Activated CD8-positive, alpha-beta T cell treated with anti-CD3 and anti-CD28 coated beads for 36 hours (primary cell): Measurements from ENCODE around the gene SWSAP1. TPM values are rescaled to one million over a fixed set of nuclear protein-coding genes. Genes with fewer than 3 reads are reported as not detected.

Experiments
- ATAC-seq: fragments of 200-7000 bp; cut with Tn5 transposase; one replicate; pipeline ENCODE4 v1.10.0; 2021; ENCODE audit warnings: mild to moderate bottlenecking, moderate library complexity
- CTCF ChIA-PET: fragments of 350-600 bp; sonication (Branson Sonifier 250); formaldehyde crosslinking; loops from one replicate; lab custom pipeline; 2021; ENCODE audit warnings: antibody characterized with exemption; lab: Charles Lee
- POLR2A ChIA-PET: fragments of 350-600 bp; sonication (Branson Sonifier 250); formaldehyde crosslinking; loops from one replicate; lab custom pipeline; 2021; ENCODE audit warnings: antibody characterized with exemption; lab: Charles Lee
- DNase-seq: peaks from one replicate; pipeline ENCODE4 v3.0.0-alpha.2; 2020
- H3K27ac Mint-ChIP-seq: one replicate; pipeline ENCODE4 v1.8.0; 2021; ENCODE audit warnings: mild to moderate bottlenecking, mixed read lengths
- H3K27me3 Mint-ChIP-seq: one replicate; pipeline ENCODE4 v1.8.0; 2021; ENCODE audit warnings: mixed read lengths
- H3K36me3 Mint-ChIP-seq: one replicate; pipeline ENCODE4 v1.8.0; 2021; ENCODE audit warnings: low read depth, mixed read lengths
- H3K4me1 Mint-ChIP-seq: one replicate; pipeline ENCODE4 v1.8.0; 2021; ENCODE audit warnings: low read depth, mixed read lengths
- H3K4me3 Mint-ChIP-seq: one replicate; pipeline ENCODE4 v1.8.0; 2021; ENCODE audit warnings: mild to moderate bottlenecking, moderate library complexity, mixed read lengths
- H3K9me3 Mint-ChIP-seq: one replicate; pipeline ENCODE4 v1.8.0; 2021; ENCODE audit warnings: mixed read lengths
- intact Hi-C: fragments of 100-400 bp; cut with micrococcal nuclease; formaldehyde crosslinking; loops from one replicate; pipeline ENCODE4 v1.10.0; 2022
- total RNA-seq, 2 experiments: library from RNA; stranded (reverse); gene quantifications; one replicate each; pipeline ENCODE4 v1.2.3, GENCODE V29; 2021
- TF ChIP-seq, protein P1 (sequence below): fragments of 200-600 bp; IDR thresholded peaks from one replicate; pipeline ENCODE4 v1.8.0; 2022; ENCODE audit warnings: antibody characterized with exemption, mild to moderate bottlenecking

Gene SWSAP1
- total RNA-seq, 2 experiments from 2014 or later, result 1.5 to 1.8 TPM

DNA sequence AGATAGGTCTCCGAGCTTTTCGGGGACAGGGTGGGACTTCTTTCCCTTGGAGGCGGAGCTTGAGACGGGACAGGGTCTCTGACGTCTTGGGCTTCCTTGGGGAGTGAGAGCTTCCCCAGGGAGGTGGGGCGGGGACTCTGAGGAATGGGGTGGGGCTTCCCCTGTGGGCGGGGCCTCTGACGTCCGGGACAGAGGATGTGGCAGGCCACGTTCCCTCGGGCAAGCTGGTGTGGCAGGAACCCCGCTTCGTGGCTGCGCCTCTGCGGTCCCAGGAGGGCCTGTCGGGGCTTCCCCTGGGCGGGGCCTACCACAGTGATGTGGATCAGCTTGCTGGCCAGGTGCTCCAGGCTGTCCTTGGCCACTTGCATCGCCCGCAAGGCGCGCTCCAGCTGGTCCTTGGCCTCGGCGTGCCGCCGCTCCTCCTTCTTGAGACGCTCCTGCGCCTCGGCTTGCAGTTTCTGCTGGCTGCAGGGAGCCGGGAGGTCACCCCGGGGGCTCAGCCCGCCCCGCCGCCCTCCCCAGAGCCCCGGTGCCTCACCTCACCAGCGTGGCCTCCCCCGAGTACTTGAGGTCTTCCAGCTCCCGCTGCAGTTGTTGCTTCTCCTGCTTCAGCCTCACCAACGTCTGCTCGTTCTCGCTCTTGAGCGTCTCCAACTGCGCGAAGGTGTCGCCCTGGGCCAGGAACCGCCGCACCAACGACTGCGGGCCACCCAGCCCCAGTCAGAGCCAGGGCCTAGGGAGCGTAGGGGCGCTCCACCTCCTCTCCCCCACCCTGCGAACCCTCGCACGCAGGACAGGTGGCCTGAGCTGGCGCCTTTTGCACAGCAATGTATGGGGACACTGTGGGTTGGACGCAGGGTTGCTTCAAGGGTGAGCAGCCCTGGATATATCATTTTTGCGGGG, 47.9 kb downstream of the SWSAP1 start:
- Mint-ChIP-seq H3K36me3 (no peaks in the 10 kb centered on the region), H3K4me1 (peaks cover 31% of the 10 kb centered on the region), H3K9me3 (no peaks in the 10 kb centered on the region), H3K4me3 (peak overlapping the region; percentile 65), H3K27me3 (peaks cover 54% of the 10 kb centered on the region), H3K27ac (no peak overlapping the region)
- TF ChIP-seq, protein P1, sequence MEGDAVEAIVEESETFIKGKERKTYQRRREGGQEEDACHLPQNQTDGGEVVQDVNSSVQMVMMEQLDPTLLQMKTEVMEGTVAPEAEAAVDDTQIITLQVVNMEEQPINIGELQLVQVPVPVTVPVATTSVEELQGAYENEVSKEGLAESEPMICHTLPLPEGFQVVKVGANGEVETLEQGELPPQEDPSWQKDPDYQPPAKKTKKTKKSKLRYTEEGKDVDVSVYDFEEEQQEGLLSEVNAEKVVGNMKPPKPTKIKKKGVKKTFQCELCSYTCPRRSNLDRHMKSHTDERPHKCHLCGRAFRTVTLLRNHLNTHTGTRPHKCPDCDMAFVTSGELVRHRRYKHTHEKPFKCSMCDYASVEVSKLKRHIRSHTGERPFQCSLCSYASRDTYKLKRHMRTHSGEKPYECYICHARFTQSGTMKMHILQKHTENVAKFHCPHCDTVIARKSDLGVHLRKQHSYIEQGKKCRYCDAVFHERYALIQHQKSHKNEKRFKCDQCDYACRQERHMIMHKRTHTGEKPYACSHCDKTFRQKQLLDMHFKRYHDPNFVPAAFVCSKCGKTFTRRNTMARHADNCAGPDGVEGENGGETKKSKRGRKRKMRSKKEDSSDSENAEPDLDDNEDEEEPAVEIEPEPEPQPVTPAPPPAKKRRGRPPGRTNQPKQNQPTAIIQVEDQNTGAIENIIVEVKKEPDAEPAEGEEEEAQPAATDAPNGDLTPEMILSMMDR, result no peak
- peak; percentile 87 for DNase-seq
- POLR2A ChIA-PET, result interaction anchor here (0.7 to 6.1 kb wide), 9 partner anchors 13 to 460 kb away, joined by 3 to 26 read pairs (median 4); partner anchors contain the start of genes EPOR, ODAD3, PRKCSH and SWSAP1
- ATAC-seq, result peak; percentile 77
- intact Hi-C loops, result no loop called here
- CTCF ChIA-PET, result interaction anchor here (0.6 to 4.6 kb wide), 6 partner anchors 11 to 76 kb away, joined by 3 to 29 read pairs (median 4); partner anchors contain the start of genes CCDC159, ODAD3, PRKCSH and TMEM205

DNA sequence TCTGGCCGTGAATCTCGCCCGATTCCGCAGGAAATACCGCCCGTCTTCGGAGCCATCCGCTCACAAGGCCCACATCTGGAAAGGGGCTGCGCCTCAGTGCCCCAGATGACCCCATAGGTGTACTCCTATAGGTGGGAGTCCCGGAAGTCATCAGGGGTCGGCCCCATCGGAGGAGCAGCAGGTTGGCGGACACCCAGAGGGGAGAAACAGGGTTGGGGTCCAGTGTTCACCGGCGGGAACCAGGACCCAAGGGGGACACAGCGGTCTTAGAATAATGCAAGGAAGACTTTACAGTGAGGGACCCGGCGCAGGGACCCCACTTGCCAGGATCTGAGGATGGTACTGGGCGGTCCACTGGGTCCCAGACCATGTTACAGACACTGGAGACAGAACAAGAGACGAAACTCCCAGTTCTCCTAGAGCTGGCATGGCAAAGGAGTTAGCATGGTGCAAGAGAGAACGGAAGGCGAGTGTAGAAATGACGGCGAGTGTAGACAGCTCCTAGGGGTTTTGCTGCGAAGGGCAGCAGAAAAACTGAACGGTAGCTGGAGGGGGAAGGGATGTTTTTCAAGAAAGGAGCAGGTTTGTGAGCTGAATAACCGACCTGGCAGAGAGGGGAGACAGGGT, 48.8 kb downstream of the SWSAP1 start:
- peaks cover 31% of the 10 kb centered on the region for H3K4me1 Mint-ChIP-seq
- no peaks in the 10 kb centered on the region for H3K36me3 Mint-ChIP-seq
- DNase-seq (no peak), ATAC-seq (no peak)
- no peaks in the 10 kb centered on the region for H3K9me3 Mint-ChIP-seq
- TF ChIP-seq, protein P1, result no peak
- peaks cover 48% of the 10 kb centered on the region for H3K27me3 Mint-ChIP-seq
- H3K27ac Mint-ChIP-seq, result no peak overlapping the region
- POLR2A ChIA-PET, result interaction anchor here (0.6 to 6.1 kb wide), 6 partner anchors 12 to 461 kb away, joined by 3 to 26 read pairs (median 4); partner anchors contain the start of genes ODAD3 and PRKCSH
- H3K4me3 Mint-ChIP-seq, result peak overlapping the region; percentile 65
- CTCF ChIA-PET, result interaction anchor here (1.0 to 4.6 kb wide), 4 partner anchors 12 to 59 kb away, joined by 3 to 29 read pairs (median 7); partner anchors contain the start of genes ODAD3 and PRKCSH
- intact Hi-C loops, result no loop called here

DNA sequence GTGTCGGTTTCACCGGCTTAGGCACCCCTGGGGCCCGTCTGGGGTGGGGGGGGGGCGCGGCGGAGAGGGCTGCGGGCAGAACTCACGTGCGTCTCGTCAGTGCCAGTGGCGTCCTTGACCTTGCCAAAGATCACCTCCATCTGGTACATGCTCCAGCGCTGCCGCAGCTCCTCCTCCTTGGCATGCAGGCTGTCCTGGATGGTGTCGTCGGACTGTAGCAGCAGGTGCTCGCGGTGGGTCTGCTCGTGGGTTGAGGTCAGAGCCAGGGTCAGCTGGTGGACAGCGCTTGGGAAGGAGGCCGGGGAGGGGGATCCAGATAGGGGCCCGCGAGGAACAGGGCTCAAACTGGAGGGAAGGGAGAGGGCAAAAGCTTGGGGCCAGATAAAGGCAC, 49.3 kb downstream of the SWSAP1 start:
- TF ChIP-seq, protein P1, result no peak
- Mint-ChIP-seq H3K27me3 (peaks cover 45% of the 10 kb centered on the region), H3K4me3 (no peak overlapping the region), H3K9me3 (no peaks in the 10 kb centered on the region), H3K36me3 (no peaks in the 10 kb centered on the region), H3K4me1 (peaks cover 31% of the 10 kb centered on the region), H3K27ac (no peak overlapping the region)
- intact Hi-C loops, result no loop called here
- DNase-seq (no peak), ATAC-seq (no peak)
- POLR2A ChIA-PET, result interaction anchor here (0.6 to 6.1 kb wide), 3 partner anchors 43 to 117 kb away, joined by 3 to 26 read pairs (median 3); no protein-coding TSS in a partner anchor
- CTCF ChIA-PET, result interaction anchor here (1.0 to 2.8 kb wide), 3 partner anchors 11 to 59 kb away, joined by 3 to 11 read pairs (median 3); partner anchors contain the start of genes ODAD3 and PRKCSH

Other genes starting within 250 kb of the SWSAP1 start
- 10 to 100 TPM; 60.5 to 70.9 TPM for gene SPC24, start 218.9 kb upstream of the SWSAP1 start, total RNA-seq
- gene KANK2, start 177.1 kb upstream of the SWSAP1 start, total RNA-seq, result 1 to 10 TPM; 1.9 to 2.0 TPM
- gene ANGPTL8, start 135.0 kb upstream of the SWSAP1 start, total RNA-seq, result not detected
- gene DOCK6, start 112.1 kb upstream of the SWSAP1 start, total RNA-seq, result 1 to 10 TPM; 4.5 to 7.9 TPM
- gene TSPAN16, start 78.5 kb upstream of the SWSAP1 start, total RNA-seq, result not detected
- 1 to 10 TPM; 6.7 to 7.0 TPM for gene RAB3D, start 35.0 kb upstream of the SWSAP1 start, total RNA-seq
- 10 to 100 TPM; 24.3 to 25.6 TPM for gene TMEM205, start 28.4 kb upstream of the SWSAP1 start, total RNA-seq
- gene CCDC159, start 28.1 kb upstream of the SWSAP1 start, total RNA-seq, result 10 to 100 TPM in 1 of 2 experiments, 1 to 10 TPM in 1; 9.7 to 10.5 TPM
- gene PLPPR2, start 19.2 kb upstream of the SWSAP1 start, total RNA-seq, result 1 to 10 TPM; 1.2 to 1.8 TPM
- gene EPOR, start 9.6 kb downstream of the SWSAP1 start, total RNA-seq, result 1 to 10 TPM; 7.0 to 9.8 TPM
- gene RGL3, start 44.6 kb downstream of the SWSAP1 start, total RNA-seq, result not detected
- gene ODAD3, start 60.5 kb downstream of the SWSAP1 start, total RNA-seq, result under 1 TPM; 0.47 to 0.70 TPM
- gene PRKCSH, start 61.0 kb downstream of the SWSAP1 start, total RNA-seq, result 100 to 1,000 TPM; 207 to 211 TPM
- not detected for gene ELAVL3, start 106.4 kb downstream of the SWSAP1 start, total RNA-seq
- gene ZNF653, start 131.2 kb downstream of the SWSAP1 start, total RNA-seq, result 10 to 100 TPM; 11.1 to 14.7 TPM
- gene ECSIT, start 154.5 kb downstream of the SWSAP1 start, total RNA-seq, result 10 to 100 TPM; 51.2 to 53.9 TPM
- gene CNN1, start 164.2 kb downstream of the SWSAP1 start, total RNA-seq, result not detected
- 10 to 100 TPM; 41.3 to 45.7 TPM for gene ELOF1, start 184.6 kb downstream of the SWSAP1 start, total RNA-seq
- 1 to 10 TPM; 4.7 to 6.2 TPM for gene ACP5, start 203.0 kb downstream of the SWSAP1 start, total RNA-seq
- gene ZNF627, start 222.8 kb downstream of the SWSAP1 start, total RNA-seq, result 1 to 10 TPM; 6.1 to 6.5 TPM